Adipose tissue (tissue), 3 donors: ENCODE measurements around the gene CELA2A. TPM values are rescaled to one million over a fixed set of nuclear protein-coding genes. Genes with fewer than 3 reads are reported as not detected.
"Not testable (repeated sequence)": the region's sequence is repeated elsewhere in the genome, so short reads cannot be mapped to it uniquely, and the experiment has no call there.

Source experiments
- H3K27ac ChIP-seq: one replicate; pipeline ENCODE4 v1.5.1; 2013; ENCODE audit warnings: low read depth, low read length
- WGBS, 3 donors: extraction: QIAGEN DNeasy Blood & Tissue Kit; methylation state at CpG; one replicate each; pipeline ENCODE4 v1.1.7; 2013; 5-methylcytosine and 5-hydroxymethylcytosine counted together
- polyA plus RNA-seq, 3 donors: library from polyadenylated mRNA; stranded (reverse); fragments of 200-250 nt; gene quantifications; one replicate each; pipeline ENCODE4 v1.2.3, GENCODE V29; 2013
- donor health status: healthy with polysubstance abuse.
- donor health status: Bipolar disorder and iron deficiency.
- donor health status: healthy.

The CELA2A gene
- polyA plus RNA-seq, 3 donors = 0.33 to 2,134 TPM; not detected in 1

GRCh38 chr1:15458388-15458787 lies 1.9 kb downstream of the CELA2A start:
- not testable (repeated sequence) for H3K27ac ChIP-seq
- WGBS, 3 donors = 36 to 88% (median 83%) methylated on average over 4 of the region's 4 CpGs

GRCh38 chr1:15459771-15460707 lies 3.5 kb downstream of the CELA2A start:
- no peak overlapping the region for H3K27ac ChIP-seq
- WGBS, 3 donors = 32 to 59% (median 56%) methylated on average over 10 of the region's 10 CpGs

DNA sequence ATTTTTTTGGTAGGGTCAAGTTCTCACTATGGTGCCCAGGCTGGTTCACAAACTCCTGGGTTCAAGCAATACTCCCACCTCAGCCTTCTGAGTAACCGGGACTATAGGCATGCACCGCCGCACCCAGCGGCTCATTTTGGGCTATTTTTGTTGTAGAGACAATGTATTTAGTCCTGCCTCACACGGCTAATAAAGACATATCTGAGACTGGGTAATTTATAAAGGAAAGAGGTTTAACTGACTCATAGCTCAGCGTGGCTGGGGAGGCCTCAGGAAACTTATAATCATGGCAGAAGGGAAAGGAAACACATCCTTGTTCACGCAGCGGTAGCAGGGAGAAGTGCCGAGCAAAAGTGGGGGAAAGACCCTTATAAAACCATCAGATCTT lies 4.2 kb downstream of the CELA2A start:
- 72 to 79% (median 78%) methylated on average over 9 of the region's 9 CpGs for WGBS, 3 donors
- no peak overlapping the region for H3K27ac ChIP-seq

GRCh38 chr1:15463064-15463800 lies 6.7 kb downstream of the CELA2A start:
- H3K27ac ChIP-seq = not testable (repeated sequence)
- 45 to 86% (median 85%) methylated on average over 11 to 14 of the region's 15 CpGs for WGBS, 3 donors

DNA sequence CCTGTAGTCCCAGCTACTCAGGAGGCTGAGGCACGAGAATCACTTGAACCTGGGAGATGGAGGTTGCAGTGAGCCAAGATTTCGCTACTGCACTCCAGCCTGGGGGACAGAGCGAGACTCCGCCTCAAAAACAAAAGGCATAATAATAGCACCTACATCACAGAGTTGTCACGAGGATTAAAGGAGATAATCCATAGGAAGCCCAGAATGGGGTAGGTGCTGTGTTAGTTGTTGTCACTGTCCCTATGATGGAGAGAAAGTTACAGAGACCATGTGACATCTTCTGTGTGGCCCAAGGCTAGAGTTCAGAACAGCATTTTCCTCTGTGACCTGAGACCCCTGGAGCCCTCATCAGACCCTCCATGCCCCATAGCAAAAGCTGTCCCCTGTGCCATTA lies 7.4 kb downstream of the CELA2A start:
- 70 to 93% (median 92%) methylated on average over 5 of the region's 5 CpGs for WGBS, 3 donors

DNA sequence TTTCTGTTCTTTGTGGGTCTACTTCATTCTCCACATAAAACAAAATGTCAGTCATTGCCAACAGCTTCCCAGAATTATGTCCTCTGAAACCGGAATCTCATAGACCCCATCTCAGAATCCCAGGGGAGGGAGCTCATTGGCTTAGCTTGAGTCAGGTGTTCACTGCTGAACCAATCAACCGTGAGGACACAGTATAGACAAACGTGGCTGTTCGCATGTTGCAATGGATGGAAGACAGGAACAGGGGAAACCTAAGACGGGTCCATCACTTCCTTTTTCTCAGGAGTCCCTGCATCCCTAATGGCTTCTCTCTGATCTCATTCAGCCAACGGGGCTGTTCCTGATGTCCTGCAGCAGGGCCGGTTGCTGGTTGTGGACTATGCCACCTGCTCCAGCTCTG lies 9.1 kb downstream of the CELA2A start:
- WGBS, 3 donors = 58 to 72% (median 68%) methylated on average over 7 of the region's 7 CpGs
- no peak overlapping the region for H3K27ac ChIP-seq

More for the DNA sequence above, 7.4 kb downstream of the CELA2A start:
- not testable (repeated sequence) for H3K27ac ChIP-seq

GRCh38 chr1:15466955-15467625 lies 10.6 kb downstream of the CELA2A start:
- not testable (repeated sequence) for H3K27ac ChIP-seq
- 75 to 96% (median 92%) methylated on average over 21 to 22 of the region's 22 CpGs for WGBS, 3 donors

- H3K27ac ChIP-seq = no peak overlapping the region
Observed at GRCh38 chr1:15468145-15468544, 11.6 kb downstream of the CELA2A start.

DNA sequence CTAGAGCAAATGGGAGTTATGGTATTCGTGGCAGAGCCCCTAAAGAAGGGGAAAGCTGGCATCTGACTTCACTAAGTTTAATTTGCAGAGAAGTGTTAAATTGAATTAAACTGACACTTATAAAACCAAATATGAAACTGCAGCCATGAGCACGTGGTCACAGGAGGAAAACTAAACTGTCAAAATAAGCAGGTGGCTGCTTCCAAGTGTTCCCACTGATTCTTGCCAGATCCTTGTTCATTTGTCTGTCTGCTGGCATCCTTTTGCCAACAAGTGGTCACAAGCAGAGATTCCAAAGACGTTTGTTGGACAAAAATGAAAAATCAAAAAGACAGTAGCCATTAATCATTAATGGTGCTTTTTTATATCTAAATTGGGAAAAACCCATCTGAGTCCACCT lies 12.8 kb downstream of the CELA2A start:
- no peak overlapping the region for H3K27ac ChIP-seq
- WGBS, 3 donors = 29 to 62% (median 52%) methylated on average over 3 of the region's 3 CpGs

GRCh38 chr1:15469821-15470448 lies 13.4 kb downstream of the CELA2A start:
- WGBS, 3 donors = 38 to 90% (median 82%) methylated on average over 9 of the region's 9 CpGs
- H3K27ac ChIP-seq = not testable (repeated sequence)

DNA sequence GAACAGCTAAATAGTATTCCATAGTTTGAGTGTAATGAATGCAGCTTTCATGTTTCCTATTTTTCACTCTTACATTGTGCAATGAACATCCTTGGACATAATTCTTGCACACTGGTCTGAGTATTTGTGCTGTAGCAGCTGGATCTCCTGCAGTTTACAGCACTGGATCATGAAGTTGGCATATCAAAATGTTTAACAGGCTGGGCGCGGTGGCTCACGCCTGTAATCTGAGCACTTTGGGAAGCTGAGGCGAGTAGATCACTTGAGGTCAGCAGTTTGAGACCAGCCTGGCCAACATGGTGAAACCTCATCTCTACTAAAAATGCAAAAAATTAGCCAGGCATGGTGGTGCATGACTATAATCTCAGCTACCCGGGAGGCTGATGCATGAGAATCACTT lies 14.5 kb downstream of the CELA2A start:
- WGBS, 3 donors = 45 to 95% (median 94%) methylated on average over 5 of the region's 5 CpGs

GRCh38 chr1:15471723-15472122 lies 15.2 kb downstream of the CELA2A start:
- WGBS, 3 donors = 39 to 84% (median 82%) methylated on average over 6 of the region's 6 CpGs
- not testable (repeated sequence) for H3K27ac ChIP-seq

More for the DNA sequence above, 14.5 kb downstream of the CELA2A start:
- not testable (repeated sequence) for H3K27ac ChIP-seq

DNA sequence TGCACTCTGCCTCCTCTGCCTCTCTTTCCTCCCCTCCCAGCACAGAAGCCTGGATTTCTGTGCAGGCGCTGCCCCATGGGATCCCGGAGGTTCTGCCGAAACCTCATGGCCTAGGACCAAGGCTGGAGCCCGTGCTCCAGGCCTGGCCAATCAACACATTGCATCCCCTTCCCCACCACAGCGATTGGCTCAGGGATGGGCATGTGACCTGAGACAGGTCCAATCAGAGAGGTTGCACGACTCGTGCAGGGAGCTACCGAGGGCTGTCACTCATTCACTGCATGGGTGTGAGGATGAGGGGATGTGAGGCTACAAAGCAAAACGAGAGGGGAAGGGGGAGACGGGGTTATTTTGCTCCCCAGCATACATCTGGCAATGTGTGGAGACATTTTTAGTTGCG lies 16.1 kb downstream of the CELA2A start:
- 50 to 86% (median 85%) methylated on average over 11 of the region's 11 CpGs for WGBS, 3 donors
- H3K27ac ChIP-seq = no peak overlapping the region

- no peak within 1 kb of the TSS for H3K27ac ChIP-seq
- 36 to 76% (median 75%) methylated on average over 5 of the region's 5 CpGs for WGBS, 3 donors
Observed at GRCh38 chr1:15475752-15476314, 19.3 kb downstream of the CELA2A start, which contains the start of gene CELA2B. TSS of gene CELA2B (plus strand) at chr1:15476104. CDS start at chr1:15476126, 22 bp downstream.

- WGBS, 3 donors = 35 to 97% (median 93%) methylated on average over 3 of the region's 3 CpGs
- no peak overlapping the region for H3K27ac ChIP-seq
Observed at GRCh38 chr1:15476927-15477326, 20.4 kb downstream of the CELA2A start.

- 39 to 94% (median 90%) methylated on average over 5 of the region's 5 CpGs for WGBS, 3 donors
- H3K27ac ChIP-seq = no peak overlapping the region
Observed at GRCh38 chr1:15477646-15478212, 21.2 kb downstream of the CELA2A start.

DNA sequence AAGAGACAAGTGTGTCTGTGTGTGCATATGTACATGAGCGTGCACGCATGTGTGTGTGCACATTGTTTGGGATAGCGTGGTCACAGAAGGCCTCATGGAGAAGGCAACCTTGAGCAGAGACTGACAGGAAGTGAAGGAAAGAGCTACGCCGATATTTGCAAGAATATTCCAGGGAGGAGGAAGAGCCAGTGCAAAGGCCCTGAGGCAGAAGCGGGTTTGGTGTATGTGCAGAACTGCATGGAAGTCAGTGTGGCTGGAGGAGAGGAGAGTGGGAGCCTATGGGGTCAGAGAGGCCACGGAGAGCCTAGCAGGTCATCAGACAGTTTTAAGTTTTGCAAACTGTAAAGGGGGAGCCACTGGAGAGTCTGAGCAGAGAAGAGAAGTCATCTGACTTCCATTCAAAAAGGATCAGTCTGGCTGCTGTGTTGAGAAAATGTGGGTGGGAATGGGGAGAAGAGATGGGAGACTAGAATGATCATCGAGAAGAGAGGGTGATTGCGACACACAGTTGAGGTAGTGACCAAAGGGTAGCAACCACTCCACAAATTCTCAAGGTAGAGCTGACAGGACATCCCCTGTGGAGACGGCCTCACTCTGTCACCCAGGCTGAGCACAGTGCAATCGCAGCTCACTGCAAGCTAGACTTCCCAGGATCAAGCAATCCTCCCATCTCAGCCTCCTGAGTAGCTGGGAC lies 23.3 kb downstream of the CELA2A start:
- H3K27ac ChIP-seq = no peak overlapping the region
- 48 to 92% (median 91%) methylated on average over 11 of the region's 11 CpGs for WGBS, 3 donors
